KMS-11 (cell line): ENCODE data around the gene URGCP.
A peak's percentile ranks its signal among the peaks of the same experiment; 100 is the strongest.

Experiments
- H2AFZ ChIP-seq: fragments of 200-600 bp; sonication (generic); 2 replicates; pipeline ENCODE4 v1.6.1; 2016; ENCODE audit warnings: antibody characterized with exemption, mixed run types, low read depth
- H3K27ac ChIP-seq: fragments of 200-600 bp; sonication (generic); 2 replicates; pipeline ENCODE4 v1.6.1; 2016; ENCODE audit warnings: mild to moderate bottlenecking, mixed run types
- H3K27me3 ChIP-seq: fragments of 200-600 bp; sonication (generic); 2 replicates; pipeline ENCODE4 v1.6.1; 2017; ENCODE audit warnings: mild to moderate bottlenecking, low read depth, mixed run types, moderate library complexity; ENCODE audit not compliant: insufficient read depth
- H3K36me3 ChIP-seq: fragments of 200-600 bp; sonication (generic); 2 replicates; pipeline ENCODE4 v1.6.1; 2017; ENCODE audit warnings: mild to moderate bottlenecking, mixed run types; ENCODE audit not compliant: insufficient read depth
- H3K4me1 ChIP-seq: fragments of 200-600 bp; sonication (generic); 2 replicates; pipeline ENCODE4 v1.6.1; 2016; ENCODE audit warnings: mild to moderate bottlenecking, low read depth, mixed run types; ENCODE audit not compliant: poor library complexity, severe bottlenecking
- H3K4me2 ChIP-seq: fragments of 200-600 bp; sonication (generic); 2 replicates; pipeline ENCODE4 v1.7.0; 2016; ENCODE audit warnings: mild to moderate bottlenecking, mixed run types
- H3K4me3 ChIP-seq: fragments of 200-600 bp; sonication (generic); IDR thresholded peaks from 2 replicates; pipeline ENCODE4 v1.6.1; 2017; ENCODE audit warnings: low read depth, low read length, mixed read lengths; ENCODE audit not compliant: insufficient read depth
- H3K79me2 ChIP-seq: fragments of 200-600 bp; sonication (generic); 2 replicates; pipeline ENCODE4 v1.6.1; 2016; ENCODE audit warnings: low read depth, mixed run types; ENCODE audit not compliant: insufficient read depth
- H3K9ac ChIP-seq: fragments of 200-600 bp; sonication (generic); 2 replicates; pipeline ENCODE4 v1.6.1; 2016; ENCODE audit warnings: mild to moderate bottlenecking, mixed run types
- H4K20me1 ChIP-seq: fragments of 200-600 bp; sonication (generic); 2 replicates; pipeline ENCODE4 v1.6.1; 2016; ENCODE audit warnings: mild to moderate bottlenecking, mixed run types; ENCODE audit not compliant: insufficient read depth
- TF ChIP-seq, protein P1 (sequence below): fragments of 200-600 bp; sonication (generic); conservative IDR thresholded peaks from 2 replicates; pipeline ENCODE4 v1.6.1; 2017; ENCODE audit warnings: low read depth, mild to moderate bottlenecking, antibody characterized with exemption, low read length, moderate library complexity, mixed read lengths

The URGCP gene

DNA sequence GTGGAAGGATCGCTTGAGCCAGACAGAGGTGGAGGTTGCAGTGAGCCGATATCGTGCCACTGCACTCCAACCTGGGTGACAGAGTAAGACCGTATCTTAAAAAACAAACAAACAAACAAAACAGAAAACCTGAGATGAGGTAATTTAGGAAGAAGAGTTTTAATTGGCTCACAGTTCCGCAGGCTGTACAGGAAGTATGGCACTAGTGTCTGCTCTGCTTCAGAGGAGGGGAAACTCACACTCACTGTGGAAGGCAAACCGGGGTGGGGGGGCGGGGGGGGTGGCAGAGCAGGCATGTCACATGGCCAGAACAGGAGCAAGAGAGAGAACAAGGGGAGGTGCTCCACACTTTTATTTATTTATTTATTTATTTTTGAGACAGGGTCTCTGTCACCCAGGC, 24.9 kb upstream of the URGCP start:
- H2AFZ ChIP-seq = no peak overlapping the region
- H3K27ac ChIP-seq = no peak overlapping the region
- H3K4me1 ChIP-seq = no peaks in the 10 kb centered on the region
- H3K9ac ChIP-seq = no peak overlapping the region
- no peak overlapping the region for H3K4me3 ChIP-seq
- H3K36me3 ChIP-seq = no peaks in the 10 kb centered on the region
- TF ChIP-seq, protein P1, sequence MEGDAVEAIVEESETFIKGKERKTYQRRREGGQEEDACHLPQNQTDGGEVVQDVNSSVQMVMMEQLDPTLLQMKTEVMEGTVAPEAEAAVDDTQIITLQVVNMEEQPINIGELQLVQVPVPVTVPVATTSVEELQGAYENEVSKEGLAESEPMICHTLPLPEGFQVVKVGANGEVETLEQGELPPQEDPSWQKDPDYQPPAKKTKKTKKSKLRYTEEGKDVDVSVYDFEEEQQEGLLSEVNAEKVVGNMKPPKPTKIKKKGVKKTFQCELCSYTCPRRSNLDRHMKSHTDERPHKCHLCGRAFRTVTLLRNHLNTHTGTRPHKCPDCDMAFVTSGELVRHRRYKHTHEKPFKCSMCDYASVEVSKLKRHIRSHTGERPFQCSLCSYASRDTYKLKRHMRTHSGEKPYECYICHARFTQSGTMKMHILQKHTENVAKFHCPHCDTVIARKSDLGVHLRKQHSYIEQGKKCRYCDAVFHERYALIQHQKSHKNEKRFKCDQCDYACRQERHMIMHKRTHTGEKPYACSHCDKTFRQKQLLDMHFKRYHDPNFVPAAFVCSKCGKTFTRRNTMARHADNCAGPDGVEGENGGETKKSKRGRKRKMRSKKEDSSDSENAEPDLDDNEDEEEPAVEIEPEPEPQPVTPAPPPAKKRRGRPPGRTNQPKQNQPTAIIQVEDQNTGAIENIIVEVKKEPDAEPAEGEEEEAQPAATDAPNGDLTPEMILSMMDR = no peak
- no peaks in the 10 kb centered on the region for H4K20me1 ChIP-seq
- H3K79me2 ChIP-seq = no peaks in the 10 kb centered on the region
- H3K27me3 ChIP-seq = no peaks in the 10 kb centered on the region
- H3K4me2 ChIP-seq = no peak overlapping the region

DNA sequence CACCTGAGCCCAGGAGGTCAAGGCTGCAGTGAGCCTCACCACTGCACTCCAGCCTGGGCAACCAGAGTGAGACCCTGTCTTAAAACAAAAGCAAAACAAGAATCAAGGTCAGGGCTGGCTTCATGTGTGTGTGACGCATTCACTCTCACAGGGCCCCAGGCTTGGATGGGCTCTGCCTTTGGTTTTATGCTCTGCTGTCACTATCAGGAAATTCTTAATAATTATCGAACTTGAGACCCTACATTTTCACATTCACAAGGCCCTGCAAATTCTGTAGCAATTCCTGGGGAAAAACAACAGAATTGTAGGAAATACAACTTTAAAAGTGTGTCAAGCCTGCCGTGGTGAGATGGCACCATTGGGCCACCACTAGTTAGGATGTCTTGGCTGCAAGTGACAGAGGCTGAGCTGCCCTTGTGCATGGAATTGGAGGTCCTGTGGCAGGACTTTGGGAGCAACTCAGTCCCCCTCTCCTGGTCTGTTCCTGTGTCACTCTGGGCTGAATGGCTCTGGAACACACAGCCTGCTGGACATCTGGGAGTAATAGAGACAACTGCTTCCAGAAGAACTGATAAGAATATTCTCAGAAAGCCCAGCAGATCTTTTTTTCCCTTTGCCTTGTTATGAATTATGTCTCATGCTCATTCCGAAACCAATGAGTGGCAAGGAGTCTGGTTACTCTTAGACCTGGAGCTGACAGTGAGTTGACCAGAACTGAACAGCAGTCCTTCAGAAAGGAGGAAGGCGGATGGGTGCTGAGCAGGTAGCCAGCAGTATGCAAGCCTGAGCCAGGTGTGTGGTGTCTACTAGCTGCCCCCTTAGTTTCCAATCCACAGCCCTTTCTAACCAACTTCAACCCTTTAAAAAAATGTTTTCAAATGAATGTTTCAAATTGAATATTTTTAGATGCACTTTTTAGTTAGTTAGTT, 23.4 kb upstream of the URGCP start:
- TF ChIP-seq, protein P1 = no peak
- Histone ChIP-seq H3K9ac (no peak overlapping the region), H3K4me3 (no peak overlapping the region), H3K4me2 (no peak overlapping the region), H3K4me1 (peaks cover 10% of the 10 kb centered on the region), H2AFZ (no peak overlapping the region), H3K27me3 (no peaks in the 10 kb centered on the region), H3K27ac (no peak overlapping the region), H3K79me2 (peaks cover 5% of the 10 kb centered on the region), H3K36me3 (no peaks in the 10 kb centered on the region), H4K20me1 (no peaks in the 10 kb centered on the region)

DNA sequence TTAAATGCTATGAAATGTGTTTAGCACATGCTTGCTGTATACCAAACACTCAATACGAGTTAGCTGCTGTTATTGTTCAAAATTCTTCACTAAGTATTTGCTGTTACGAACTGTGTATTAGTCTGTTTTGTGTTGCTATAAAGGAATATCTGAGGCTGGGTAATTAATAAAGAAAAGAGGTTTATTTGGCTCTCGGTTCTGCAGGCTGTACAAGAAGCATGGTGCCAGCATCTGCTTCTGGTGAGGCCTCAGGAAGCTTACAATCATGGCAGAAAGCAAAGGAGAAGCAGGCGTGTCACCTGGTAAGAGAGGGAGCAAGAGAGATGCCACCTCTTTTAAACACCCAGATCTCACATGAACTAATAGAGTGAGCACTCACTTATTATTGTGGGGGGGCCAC, 21.4 kb upstream of the URGCP start:
- TF ChIP-seq, protein P1 = no peak
- H3K9ac ChIP-seq = no peak overlapping the region
- no peaks in the 10 kb centered on the region for H4K20me1 ChIP-seq
- no peak overlapping the region for H3K4me2 ChIP-seq
- peaks cover 7% of the 10 kb centered on the region for H3K79me2 ChIP-seq
- H3K4me1 ChIP-seq = peaks cover 11% of the 10 kb centered on the region
- no peaks in the 10 kb centered on the region for H3K27me3 ChIP-seq
- no peak overlapping the region for H3K4me3 ChIP-seq
- no peak overlapping the region for H2AFZ ChIP-seq
- H3K27ac ChIP-seq = no peak overlapping the region
- H3K36me3 ChIP-seq = no peaks in the 10 kb centered on the region

DNA sequence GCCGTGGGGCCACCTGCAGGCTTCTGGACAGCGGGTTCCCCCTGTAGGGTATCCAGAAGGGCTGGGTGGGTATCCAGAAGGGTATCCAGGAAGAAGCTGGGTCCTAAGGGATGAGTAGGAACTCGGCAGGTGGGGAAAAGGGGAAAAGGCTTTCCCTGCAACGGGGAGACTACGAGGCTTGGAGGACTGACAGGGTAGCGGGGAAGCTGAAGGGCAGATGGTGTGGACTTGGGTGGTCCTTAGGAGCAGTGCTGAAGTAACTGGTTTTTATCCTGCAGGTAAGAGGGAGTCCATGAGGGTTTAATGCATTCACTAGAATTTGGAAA, 20.4 kb upstream of the URGCP start:
- Histone ChIP-seq H3K27ac (peak overlapping the region; percentile 85), H2AFZ (peak overlapping the region; percentile 98), H4K20me1 (no peaks in the 10 kb centered on the region), H3K4me1 (peaks cover 11% of the 10 kb centered on the region), H3K4me2 (peak overlapping the region; percentile 74), H3K36me3 (no peaks in the 10 kb centered on the region), H3K4me3 (no peak overlapping the region), H3K27me3 (no peaks in the 10 kb centered on the region), H3K9ac (peak overlapping the region; percentile 82), H3K79me2 (peaks cover 7% of the 10 kb centered on the region)
- TF ChIP-seq, protein P1 = 0 out of 2 replicates have a peak, but pooled peaks have one; percentile 26
